Neural cell (in vitro differentiated cells): ENCODE measurements around the gene PARVA. TPM values are rescaled to one million over a fixed set of nuclear protein-coding genes. Genes with fewer than 3 reads are reported as not detected.

Experiments
- H2AFZ ChIP-seq: fragments of 200-600, 300-800 bp; sonication (generic), shearing (Covaris generic); 2 replicates; pipeline ENCODE4 v1.6.0; 2014; ENCODE audit warnings: low read depth, mild to moderate bottlenecking, antibody characterized with exemption, low read length, moderate library complexity
- H3F3A ChIP-seq: fragments of 200-600 bp; shearing (Covaris generic); 2 replicates; pipeline ENCODE4 v1.6.1; 2016; ENCODE audit warnings: mild to moderate bottlenecking, moderate library complexity, mixed read lengths, antibody characterized with exemption, low read length; ENCODE audit not compliant: insufficient read depth, poor library complexity, severe bottlenecking
- H3K27ac ChIP-seq: fragments of 200-600, 300-800 bp; sonication (generic), shearing (Covaris generic); 2 replicates; pipeline ENCODE4 v1.5.1; 2014; ENCODE audit warnings: mild to moderate bottlenecking, low read length, moderate library complexity
- H3K27me3 ChIP-seq: fragments of 300-800, 200-600 bp; sonication (generic), shearing (Covaris generic); 2 replicates; pipeline ENCODE4 v1.6.0; 2014; ENCODE audit warnings: mild to moderate bottlenecking, low read depth, low read length, moderate library complexity; ENCODE audit not compliant: insufficient read depth
- H3K36me3 ChIP-seq: fragments of 300-800, 200-600 bp; sonication (generic), shearing (Covaris generic); 2 replicates; pipeline ENCODE4 v1.5.1; 2014; ENCODE audit warnings: mild to moderate bottlenecking, antibody characterized with exemption, low read length, moderate library complexity; ENCODE audit not compliant: insufficient read depth
- H3K4me2 ChIP-seq: fragments of 300-800, 200-600 bp; sonication (generic), shearing (Covaris generic); 2 replicates; pipeline ENCODE4 v1.6.0; 2014; ENCODE audit warnings: mild to moderate bottlenecking, low read length
- H3K4me3 ChIP-seq: fragments of 300-800, 200-600 bp; sonication (generic), shearing (Covaris generic); 2 replicates; pipeline ENCODE4 v1.5.1; 2014; ENCODE audit warnings: mild to moderate bottlenecking, low read length, moderate library complexity
- H3K79me2 ChIP-seq: fragments of 200-600 bp; shearing (Covaris generic); replicated peaks from 2 replicates; pipeline ENCODE4 v1.6.0; 2014; ENCODE audit warnings: mild to moderate bottlenecking, low read length, moderate library complexity; ENCODE audit not compliant: insufficient read depth
- H3K9ac ChIP-seq: fragments of 300-800, 200-600 bp; sonication (generic), shearing (Covaris generic); 2 replicates; pipeline ENCODE4 v1.6.1; 2016; ENCODE audit warnings: mild to moderate bottlenecking, low read length, mixed read lengths
- H3K9me2 ChIP-seq: fragments of 200-600 bp; shearing (Covaris generic); 2 replicates; pipeline ENCODE4 v1.6.1; 2016; ENCODE audit warnings: mild to moderate bottlenecking, low read length, mixed read lengths; ENCODE audit not compliant: insufficient read depth
- H3K9me3 ChIP-seq: fragments of 200-600, 300-800 bp; sonication (generic), shearing (Covaris generic); 2 replicates; pipeline ENCODE4 v1.6.1; 2016; ENCODE audit warnings: mild to moderate bottlenecking, mixed run types, low read length, moderate library complexity, mixed read lengths
- H4K20me1 ChIP-seq: fragments of 200-600 bp; shearing (Covaris generic); 2 replicates; pipeline ENCODE4 v1.6.1; 2016; ENCODE audit warnings: mild to moderate bottlenecking, mixed run types; ENCODE audit not compliant: insufficient read depth
- EP300 ChIP-seq: fragments of 450-650 bp; conservative IDR thresholded peaks from 2 replicates; pipeline ENCODE4 v1.6.1; 2014; ENCODE audit warnings: antibody characterized with exemption, mild to moderate bottlenecking, moderate library complexity; ENCODE audit not compliant: poor library complexity, severe bottlenecking
- EZH2 ChIP-seq: fragments of 200-600, 300-800 bp; shearing (Covaris generic), sonication (generic); IDR thresholded peaks from 2 replicates; pipeline ENCODE4 v1.6.1; 2014; ENCODE audit warnings: antibody characterized with exemption, low read length, borderline replicate concordance, mild to moderate bottlenecking; ENCODE audit not compliant: insufficient read depth, poor library complexity, severe bottlenecking
- MXI1 ChIP-seq: fragments of 450-650 bp; conservative IDR thresholded peaks from 2 replicates; pipeline ENCODE4 v1.6.1; 2014; ENCODE audit warnings: antibody characterized with exemption, mild to moderate bottlenecking; ENCODE audit not compliant: poor library complexity, severe bottlenecking
- POLR2AphosphoS5 ChIP-seq: IDR thresholded peaks from 2 replicates; pipeline ENCODE4 v1.6.1; 2012
- RAD21 ChIP-seq: fragments of 450-650 bp; conservative IDR thresholded peaks from 2 replicates; pipeline ENCODE4 v1.6.1; 2014; ENCODE audit warnings: antibody characterized with exemption, mild to moderate bottlenecking, moderate library complexity
- SMC3 ChIP-seq: fragments of 450-650 bp; conservative IDR thresholded peaks from 2 replicates; pipeline ENCODE4 v1.6.1; 2014; ENCODE audit warnings: antibody characterized with exemption, mild to moderate bottlenecking, moderate library complexity; ENCODE audit not compliant: poor library complexity
- TAF1 ChIP-seq: IDR thresholded peaks from 2 replicates; pipeline ENCODE4 v1.6.1; 2012; ENCODE audit warnings: low read depth
- polyA plus RNA-seq: library from polyadenylated mRNA; depleted of rRNA; stranded (reverse); fragments of >200 nt; gene quantifications from 2 replicates; pipeline ENCODE4 v1.2.3, GENCODE V29; 2014
- TF ChIP-seq, protein P1 (sequence below): fragments of 450-650 bp; IDR thresholded peaks from 2 replicates; pipeline ENCODE4 v1.5.1; 2014; ENCODE audit warnings: antibody characterized with exemption, mild to moderate bottlenecking, moderate library complexity; ENCODE audit not compliant: poor library complexity, severe bottlenecking
- TF ChIP-seq, protein P2 (sequence below): IDR thresholded peaks from 2 replicates; pipeline ENCODE4 v1.6.1; 2012; ENCODE audit warnings: borderline replicate concordance

Gene PARVA
- polyA plus RNA-seq, 1 donor from 2014 or later, result 0.94 TPM

DNA sequence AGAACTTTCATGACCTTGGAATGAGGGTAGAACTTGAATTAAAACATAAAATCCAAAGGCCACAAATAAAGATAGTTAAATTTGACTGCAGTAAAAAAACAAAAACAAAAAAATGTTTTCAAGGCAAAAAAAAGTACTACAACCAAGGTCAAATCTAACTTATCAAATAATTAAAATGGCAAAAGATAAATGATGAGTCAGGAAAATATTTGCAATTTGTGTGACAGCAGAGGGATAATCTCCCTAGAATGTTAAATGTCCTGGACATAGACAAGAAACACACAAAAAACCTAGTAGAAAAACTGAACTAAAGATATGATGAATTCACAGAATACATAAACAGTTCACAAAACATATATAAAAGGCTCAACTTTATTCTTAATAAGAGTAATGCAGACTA is 186.6 kb downstream of the PARVA start:
- TF ChIP-seq, protein P1, sequence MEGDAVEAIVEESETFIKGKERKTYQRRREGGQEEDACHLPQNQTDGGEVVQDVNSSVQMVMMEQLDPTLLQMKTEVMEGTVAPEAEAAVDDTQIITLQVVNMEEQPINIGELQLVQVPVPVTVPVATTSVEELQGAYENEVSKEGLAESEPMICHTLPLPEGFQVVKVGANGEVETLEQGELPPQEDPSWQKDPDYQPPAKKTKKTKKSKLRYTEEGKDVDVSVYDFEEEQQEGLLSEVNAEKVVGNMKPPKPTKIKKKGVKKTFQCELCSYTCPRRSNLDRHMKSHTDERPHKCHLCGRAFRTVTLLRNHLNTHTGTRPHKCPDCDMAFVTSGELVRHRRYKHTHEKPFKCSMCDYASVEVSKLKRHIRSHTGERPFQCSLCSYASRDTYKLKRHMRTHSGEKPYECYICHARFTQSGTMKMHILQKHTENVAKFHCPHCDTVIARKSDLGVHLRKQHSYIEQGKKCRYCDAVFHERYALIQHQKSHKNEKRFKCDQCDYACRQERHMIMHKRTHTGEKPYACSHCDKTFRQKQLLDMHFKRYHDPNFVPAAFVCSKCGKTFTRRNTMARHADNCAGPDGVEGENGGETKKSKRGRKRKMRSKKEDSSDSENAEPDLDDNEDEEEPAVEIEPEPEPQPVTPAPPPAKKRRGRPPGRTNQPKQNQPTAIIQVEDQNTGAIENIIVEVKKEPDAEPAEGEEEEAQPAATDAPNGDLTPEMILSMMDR, result no peak
- TF ChIP-seq EP300 (no peak), POLR2AphosphoS5 (no peak), SMC3 (no peak), TAF1 (no peak), MXI1 (no peak), RAD21 (no peak)
- TF ChIP-seq, protein P2, sequence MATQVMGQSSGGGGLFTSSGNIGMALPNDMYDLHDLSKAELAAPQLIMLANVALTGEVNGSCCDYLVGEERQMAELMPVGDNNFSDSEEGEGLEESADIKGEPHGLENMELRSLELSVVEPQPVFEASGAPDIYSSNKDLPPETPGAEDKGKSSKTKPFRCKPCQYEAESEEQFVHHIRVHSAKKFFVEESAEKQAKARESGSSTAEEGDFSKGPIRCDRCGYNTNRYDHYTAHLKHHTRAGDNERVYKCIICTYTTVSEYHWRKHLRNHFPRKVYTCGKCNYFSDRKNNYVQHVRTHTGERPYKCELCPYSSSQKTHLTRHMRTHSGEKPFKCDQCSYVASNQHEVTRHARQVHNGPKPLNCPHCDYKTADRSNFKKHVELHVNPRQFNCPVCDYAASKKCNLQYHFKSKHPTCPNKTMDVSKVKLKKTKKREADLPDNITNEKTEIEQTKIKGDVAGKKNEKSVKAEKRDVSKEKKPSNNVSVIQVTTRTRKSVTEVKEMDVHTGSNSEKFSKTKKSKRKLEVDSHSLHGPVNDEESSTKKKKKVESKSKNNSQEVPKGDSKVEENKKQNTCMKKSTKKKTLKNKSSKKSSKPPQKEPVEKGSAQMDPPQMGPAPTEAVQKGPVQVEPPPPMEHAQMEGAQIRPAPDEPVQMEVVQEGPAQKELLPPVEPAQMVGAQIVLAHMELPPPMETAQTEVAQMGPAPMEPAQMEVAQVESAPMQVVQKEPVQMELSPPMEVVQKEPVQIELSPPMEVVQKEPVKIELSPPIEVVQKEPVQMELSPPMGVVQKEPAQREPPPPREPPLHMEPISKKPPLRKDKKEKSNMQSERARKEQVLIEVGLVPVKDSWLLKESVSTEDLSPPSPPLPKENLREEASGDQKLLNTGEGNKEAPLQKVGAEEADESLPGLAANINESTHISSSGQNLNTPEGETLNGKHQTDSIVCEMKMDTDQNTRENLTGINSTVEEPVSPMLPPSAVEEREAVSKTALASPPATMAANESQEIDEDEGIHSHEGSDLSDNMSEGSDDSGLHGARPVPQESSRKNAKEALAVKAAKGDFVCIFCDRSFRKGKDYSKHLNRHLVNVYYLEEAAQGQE, result no peak
- H4K20me1 ChIP-seq, result no peaks in the 10 kb centered on the region
- H3K9me3 ChIP-seq, result no peaks in the 10 kb centered on the region
- no peak overlapping the region for H3K27ac ChIP-seq
- no peak overlapping the region for H3K9ac ChIP-seq
- H3F3A ChIP-seq, result no peaks in the 10 kb centered on the region
- H3K4me3 ChIP-seq, result no peak overlapping the region
- H3K79me2 ChIP-seq, result no peaks in the 10 kb centered on the region
- no peaks in the 10 kb centered on the region for H3K36me3 ChIP-seq
- H3K27me3 ChIP-seq, result no peaks in the 10 kb centered on the region
- H2AFZ ChIP-seq, result no peak overlapping the region
- H3K9me2 ChIP-seq, result no peaks in the 10 kb centered on the region
- no peak overlapping the region for H3K4me2 ChIP-seq

DNA sequence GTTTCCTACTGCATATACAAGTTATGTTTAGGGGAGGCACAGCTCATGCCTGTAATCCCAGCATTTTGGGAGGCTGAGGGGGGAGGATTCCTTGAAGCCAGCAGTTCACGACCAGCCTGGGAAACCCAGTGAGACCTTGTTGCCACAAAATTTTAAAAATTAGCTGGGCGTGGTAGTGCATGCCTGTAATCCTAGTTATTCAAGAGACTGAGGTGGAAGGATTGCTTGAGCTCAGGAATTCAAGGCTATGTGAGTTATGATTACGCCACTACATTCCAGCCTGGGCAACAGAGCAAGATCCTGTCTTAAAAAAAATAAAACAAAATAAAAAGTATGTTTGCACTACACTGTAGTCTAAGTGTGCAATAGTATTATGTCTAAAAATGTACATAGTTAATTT is 188.0 kb downstream of the PARVA start:
- no peak overlapping the region for H3K27ac ChIP-seq
- no peak overlapping the region for H2AFZ ChIP-seq
- H3F3A ChIP-seq, result no peaks in the 10 kb centered on the region
- no peak overlapping the region for H3K9ac ChIP-seq
- no peaks in the 10 kb centered on the region for H3K27me3 ChIP-seq
- H3K4me3 ChIP-seq, result no peak overlapping the region
- H3K9me2 ChIP-seq, result no peaks in the 10 kb centered on the region
- H3K4me2 ChIP-seq, result no peak overlapping the region
- H3K36me3 ChIP-seq, result no peaks in the 10 kb centered on the region
- H3K79me2 ChIP-seq, result no peaks in the 10 kb centered on the region
- no peaks in the 10 kb centered on the region for H4K20me1 ChIP-seq
- H3K9me3 ChIP-seq, result no peaks in the 10 kb centered on the region
- no peak for TF ChIP-seq SMC3
- no peak for TF ChIP-seq POLR2AphosphoS5

DNA sequence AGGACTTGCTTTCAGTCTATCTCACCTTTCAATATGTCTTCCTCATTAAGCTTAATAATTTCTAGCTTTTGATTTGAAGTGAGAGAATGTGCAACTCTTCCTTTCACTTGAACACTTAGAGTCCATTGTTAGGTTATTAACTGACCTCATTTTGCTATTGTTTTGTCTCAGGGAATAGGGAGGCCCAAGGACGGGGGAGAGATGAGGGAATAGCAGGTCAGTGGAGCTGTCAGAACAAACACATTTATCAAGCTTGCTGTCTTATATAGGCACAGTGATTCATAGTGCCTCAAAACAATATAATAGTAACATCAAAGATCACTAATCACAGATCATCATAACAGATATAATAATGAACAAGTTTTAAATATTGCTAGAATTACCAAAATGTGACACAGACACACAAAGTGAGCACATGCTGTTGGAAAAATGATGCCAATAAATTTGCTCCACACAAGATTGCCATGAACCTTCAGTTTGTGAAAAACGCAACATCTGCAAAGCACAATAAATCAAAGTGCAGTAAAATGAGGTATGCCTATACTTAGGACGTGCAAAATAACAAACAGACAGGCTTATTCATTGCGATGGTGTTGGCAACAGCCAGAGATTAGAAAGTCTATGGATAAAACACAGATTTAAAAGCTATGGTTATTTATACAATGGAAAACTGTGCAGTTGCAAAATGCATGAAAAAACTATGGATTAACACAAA is 190.5 kb downstream of the PARVA start:
- no peak overlapping the region for H3K4me2 ChIP-seq
- H3K79me2 ChIP-seq, result no peaks in the 10 kb centered on the region
- TF ChIP-seq MXI1, result no peak
- no peak for TF ChIP-seq TAF1
- TF ChIP-seq, protein P1, result no peak
- TF ChIP-seq RAD21, result no peak
- TF ChIP-seq EP300, result no peak
- TF ChIP-seq, protein P2, result no peak
- no peak for TF ChIP-seq SMC3
- TF ChIP-seq EZH2, result no peak
- no peak for TF ChIP-seq POLR2AphosphoS5
- no peak overlapping the region for H3K9ac ChIP-seq
- no peaks in the 10 kb centered on the region for H3K27me3 ChIP-seq
- no peaks in the 10 kb centered on the region for H3F3A ChIP-seq
- no peak overlapping the region for H3K4me3 ChIP-seq
- H3K27ac ChIP-seq, result no peak overlapping the region
- H3K9me2 ChIP-seq, result no peaks in the 10 kb centered on the region
- H2AFZ ChIP-seq, result no peak overlapping the region
- no peaks in the 10 kb centered on the region for H3K9me3 ChIP-seq
- H4K20me1 ChIP-seq, result no peaks in the 10 kb centered on the region
- no peaks in the 10 kb centered on the region for H3K36me3 ChIP-seq
